Amniotic epithelial cell (primary cell): ENCODE measurements around the gene CWC27.

Source experiments
- DNase-seq: peaks from one replicate; pipeline ENCODE4 v3.0.0-alpha.2; 2010; ENCODE audit warnings: low read depth

The CWC27 gene

DNA sequence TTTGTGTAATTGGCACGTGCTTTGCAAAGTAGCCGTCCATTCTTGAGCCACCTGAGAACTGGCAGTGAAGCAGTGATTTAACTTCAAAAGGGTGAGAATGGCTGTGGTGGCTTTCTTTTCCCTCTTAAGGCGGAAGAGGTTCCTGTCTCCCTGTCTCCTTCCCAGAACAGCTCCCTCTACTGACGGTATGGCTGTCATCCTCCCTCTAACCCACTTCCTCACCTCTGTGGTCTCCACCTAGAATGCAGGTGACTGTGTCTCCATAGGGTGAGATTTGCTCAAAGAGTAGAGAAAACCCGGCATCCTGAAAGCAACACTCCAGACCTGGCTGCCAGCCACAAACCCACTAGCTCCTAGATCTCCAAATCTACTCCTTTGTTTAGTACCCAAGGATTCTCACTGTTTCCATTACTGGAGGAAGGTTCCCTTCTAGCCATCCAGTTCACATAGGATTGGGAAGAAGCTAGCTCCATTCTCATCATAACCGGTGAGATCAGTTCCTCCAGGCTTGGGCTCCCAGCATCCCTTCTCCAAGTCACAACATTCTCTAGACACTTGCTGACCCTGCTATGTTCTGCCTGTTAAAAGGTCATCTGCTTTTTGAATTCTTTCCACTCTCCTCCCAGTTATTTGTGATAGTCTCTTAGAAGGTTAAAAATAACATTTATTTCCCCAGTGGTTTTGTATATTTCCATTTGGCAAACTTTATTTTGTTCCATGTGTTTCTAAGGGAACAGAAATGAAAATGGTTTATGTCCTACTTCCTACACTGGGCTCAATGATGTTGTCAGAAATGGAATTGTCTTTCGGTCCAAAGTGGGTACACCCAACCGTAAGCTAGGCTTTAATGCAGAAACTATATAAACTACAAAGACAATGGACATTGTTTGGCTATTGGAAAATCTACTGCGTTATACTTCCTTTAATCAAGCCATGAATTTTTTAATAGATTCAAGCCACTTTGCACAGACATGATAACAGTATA lies 269.4 kb downstream of the CWC27 start:
- no peak for DNase-seq

- no peak for DNase-seq
These were observed 272.8 kb downstream of the CWC27 start for GRCh38 chr5:65041296-65042158.

- DNase-seq, result no peak
These were observed 275.2 kb downstream of the CWC27 start for GRCh38 chr5:65043843-65044359.

- no peak for DNase-seq
These were observed 278.5 kb downstream of the CWC27 start for GRCh38 chr5:65047225-65047624.

GRCh38 chr5:65047948-65048690 lies 279.4 kb downstream of the CWC27 start:
- DNase-seq, result no peak

- no peak for DNase-seq
These were observed 281.4 kb downstream of the CWC27 start for GRCh38 chr5:65050140-65050539.

DNA sequence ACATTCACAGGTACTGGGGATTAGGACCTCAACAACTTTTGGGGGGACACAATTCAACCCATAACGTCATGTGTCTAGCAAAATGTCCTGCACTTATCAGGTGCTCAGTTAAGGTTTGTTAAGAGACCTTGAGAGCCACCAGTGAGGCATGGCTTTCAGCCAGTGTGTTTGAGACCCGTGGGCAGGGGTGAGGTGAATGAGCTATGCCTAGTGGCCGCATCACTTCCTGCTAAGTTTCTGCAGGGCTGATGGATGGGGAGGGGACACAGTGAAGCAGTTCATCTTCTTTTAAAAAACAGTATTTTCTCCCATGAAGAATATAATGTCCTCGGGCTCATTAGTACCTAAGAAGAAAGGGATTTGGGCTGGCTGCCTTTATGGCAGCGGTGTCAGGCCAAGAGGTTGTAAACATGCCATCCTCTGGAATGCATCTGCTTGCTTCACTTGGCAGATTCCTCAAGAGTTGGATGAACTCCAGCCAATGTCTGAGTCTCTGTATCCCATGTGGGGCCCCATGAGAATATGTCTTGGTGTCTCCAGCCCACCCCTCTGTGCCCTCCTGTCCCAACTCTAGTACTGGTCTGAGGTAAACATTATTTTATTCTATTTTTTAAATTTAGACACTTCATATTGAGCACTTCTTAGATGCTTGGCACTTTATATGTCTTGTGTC lies 282.2 kb downstream of the CWC27 start:
- DNase-seq, result peak; percentile 66

DNA sequence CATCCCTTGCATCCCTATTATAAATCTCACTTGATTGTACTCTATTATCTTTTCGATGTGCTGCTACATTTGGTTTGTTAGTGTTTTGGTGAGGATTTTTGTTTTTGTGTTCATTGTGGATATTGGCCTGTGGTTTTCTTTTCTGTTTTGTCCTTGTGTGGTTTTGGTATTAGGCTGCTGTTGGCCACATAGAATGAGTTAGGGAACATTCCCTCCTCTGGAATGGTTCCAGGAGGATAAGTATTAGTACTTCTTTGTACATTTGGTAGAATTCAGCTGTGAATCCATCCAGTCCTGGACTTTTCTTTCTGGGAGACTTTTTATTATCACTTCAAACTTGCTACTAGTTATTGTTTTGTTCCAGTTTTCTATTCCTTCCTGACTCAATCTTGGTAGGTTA lies 287.2 kb downstream of the CWC27 start:
- DNase-seq, result peak; percentile 73

DNA sequence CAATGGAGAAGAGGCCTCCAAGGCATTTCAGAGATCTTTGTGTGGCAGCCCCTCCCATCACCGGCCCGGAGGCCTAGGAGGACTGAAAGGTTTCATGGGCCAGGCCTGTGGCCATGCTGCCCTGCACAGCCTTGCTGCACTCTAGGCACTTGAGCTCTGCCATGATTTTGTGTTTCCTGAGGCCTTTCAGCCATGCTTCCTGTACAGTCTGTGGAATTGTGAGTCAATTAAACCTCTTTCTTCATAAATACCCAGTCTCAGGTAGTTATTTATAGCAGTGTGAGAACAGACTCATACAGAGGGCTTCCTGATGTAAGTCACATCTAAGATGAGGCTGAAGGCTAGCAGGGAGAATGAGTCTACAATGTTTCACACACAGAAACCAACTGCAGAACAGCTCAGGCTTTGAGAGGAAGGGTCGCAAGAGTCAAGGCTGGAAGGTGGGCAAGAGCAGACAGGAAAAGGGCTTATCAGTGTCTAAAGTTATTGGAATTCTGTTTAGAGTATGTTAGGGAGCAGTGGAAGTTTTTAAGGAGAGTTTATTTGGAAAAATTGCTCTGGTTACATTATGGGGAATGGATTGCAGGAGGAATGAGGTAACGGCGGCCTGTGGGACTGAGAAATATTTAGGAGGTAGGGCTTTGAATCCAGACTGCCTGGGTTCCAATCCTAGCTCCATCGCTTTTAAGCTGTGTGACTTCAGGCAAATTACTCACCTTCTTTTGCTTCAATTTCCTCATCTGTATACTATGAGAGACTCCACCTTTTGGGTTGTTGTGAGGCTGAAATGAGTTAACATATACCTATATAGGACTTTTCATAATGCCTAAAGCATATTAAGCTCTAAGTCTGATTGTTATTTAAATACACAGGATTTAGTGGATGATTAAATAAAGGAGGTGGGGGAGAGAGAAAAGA lies 291.2 kb downstream of the CWC27 start:
- peak; percentile 81 for DNase-seq

DNA sequence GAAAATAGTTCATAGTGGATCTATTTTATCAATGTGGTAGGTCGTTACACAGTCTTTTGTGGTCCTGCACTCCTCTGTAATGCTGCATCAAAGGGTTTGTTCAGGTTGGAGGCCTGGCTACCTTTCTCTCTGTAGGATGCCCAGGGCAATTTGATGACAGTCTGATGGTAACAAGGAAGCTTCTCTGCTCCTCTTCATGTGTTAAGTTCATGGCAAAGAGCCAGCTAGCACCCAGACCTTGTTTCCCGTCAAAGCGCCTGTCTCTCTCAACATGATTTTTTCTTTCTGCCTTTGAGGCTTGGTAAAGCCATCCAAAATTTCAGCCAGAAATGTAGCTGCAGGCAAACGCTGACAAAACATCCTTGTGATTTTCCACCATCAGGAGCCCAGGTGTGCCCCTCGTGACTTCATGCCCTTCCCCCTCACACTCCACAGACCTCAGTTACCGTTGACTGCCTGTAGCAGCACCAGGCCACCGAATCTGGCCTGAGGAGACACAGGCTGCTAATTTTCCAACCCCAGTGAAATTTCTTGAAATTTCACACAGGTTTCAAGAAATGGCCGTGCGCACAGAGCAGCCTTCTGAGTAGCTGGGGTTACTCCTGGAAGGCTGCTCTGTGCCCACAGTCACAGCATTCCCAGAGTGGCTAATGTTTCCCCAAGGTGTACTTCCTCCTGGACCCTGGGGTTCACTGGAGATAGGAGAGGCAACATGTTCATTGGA lies 292.7 kb downstream of the CWC27 start:
- no peak for DNase-seq

DNA sequence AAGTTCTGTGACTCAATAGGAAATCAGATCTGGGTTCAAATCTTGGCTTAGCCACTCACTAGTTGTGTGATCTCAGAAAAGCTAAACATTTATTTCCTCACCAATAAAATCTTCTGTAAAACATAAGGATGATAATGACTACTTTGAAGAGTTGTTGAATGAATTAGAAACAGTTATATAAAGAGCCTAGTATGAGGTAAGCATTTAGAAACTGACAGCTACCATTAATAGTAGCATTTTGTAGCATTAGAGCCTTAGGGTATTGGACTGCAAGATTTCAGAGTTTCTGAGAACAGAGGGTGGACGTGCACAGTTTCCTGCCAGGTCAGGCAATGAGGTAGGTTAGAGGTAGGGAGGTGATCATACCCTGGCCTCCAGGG lies 293.2 kb downstream of the CWC27 start:
- DNase-seq, result no peak

GRCh38 chr5:65062469-65063083 lies 293.8 kb downstream of the CWC27 start:
- DNase-seq, result peak; percentile 95

DNA sequence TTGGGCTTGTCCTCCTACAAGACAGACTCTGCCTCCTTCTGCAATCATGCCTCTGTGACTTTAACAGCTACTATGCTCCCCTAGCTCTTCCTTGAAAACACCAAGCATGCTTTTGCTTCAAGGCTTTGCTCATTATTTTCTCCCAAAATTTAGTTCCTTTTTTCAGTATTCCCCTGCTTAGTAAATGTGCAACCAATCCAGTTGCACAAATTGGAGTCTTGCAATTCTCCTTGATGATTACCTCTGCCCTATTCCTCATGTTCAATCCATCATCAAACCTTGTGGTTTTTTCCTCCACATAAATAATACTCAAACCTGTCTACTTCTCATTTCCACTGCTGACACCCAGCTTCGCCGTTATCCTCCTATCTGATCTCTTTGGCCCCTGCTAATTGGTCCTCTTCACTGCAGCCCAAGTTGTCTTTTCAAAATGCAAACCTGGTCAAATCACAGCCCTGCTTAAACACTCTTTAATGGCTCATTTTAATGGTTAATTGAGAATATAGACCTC lies 296.3 kb downstream of the CWC27 start:
- no peak for DNase-seq

DNA sequence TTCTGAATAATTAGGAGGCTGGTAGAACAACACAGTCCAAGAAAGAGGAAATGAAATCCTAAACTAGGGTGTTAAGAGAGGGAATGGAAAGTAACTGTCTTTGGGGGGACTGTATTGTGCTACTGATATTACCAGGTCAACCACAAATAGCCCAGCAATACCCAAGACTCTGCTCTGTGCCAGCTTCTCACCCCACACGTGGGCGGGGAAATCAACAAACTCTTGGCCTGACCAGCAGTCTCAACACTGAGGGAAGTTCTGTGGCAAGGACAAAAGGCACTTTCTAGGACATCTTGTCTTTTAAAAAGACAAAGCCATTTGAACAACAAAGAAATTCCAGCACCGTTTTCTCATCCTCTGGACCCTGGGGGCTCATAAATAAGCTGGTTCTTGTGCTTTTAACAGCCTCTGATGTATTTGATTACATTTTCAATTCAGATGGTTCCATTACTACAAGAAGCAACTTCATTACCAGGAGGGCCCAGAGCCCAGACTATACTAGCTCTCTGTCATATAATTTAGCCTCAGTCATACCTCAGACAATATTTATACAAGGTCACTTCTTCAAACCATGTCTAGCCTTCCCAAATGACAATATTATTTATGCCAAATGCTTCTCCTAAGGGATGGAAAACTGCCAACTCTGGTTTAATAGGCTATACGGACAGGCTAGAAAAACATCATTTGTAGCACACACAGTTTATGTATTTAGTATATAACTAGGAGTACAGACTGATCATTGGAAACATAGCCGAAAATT lies 297.8 kb downstream of the CWC27 start:
- DNase-seq, result no peak

DNA sequence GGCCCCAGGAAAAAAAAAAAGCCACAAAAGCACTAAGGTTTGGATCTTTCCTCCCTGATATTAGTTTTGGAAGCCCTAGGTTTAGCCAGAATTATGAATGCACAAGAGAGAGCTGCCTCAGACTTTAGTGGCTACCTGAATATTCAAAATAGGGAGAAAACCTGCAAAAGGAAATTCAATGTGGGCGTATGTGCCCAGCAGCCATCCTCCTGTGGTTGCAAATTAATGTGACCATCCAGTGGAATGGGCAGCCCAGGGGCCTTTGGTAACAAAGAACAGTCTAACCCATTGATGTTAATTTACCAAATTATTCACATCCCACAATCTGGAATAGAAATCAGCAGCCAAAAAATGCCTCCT lies 298.4 kb downstream of the CWC27 start:
- no peak for DNase-seq
